Psoas muscle (tissue), 8 donors: ENCODE data around the gene RAD51B. TPM values are rescaled to one million over a fixed set of nuclear protein-coding genes. Genes with fewer than 3 reads are reported as not detected.
"Not testable (repeated sequence)": the region's sequence is repeated elsewhere in the genome, so short reads cannot be mapped to it uniquely, and the experiment has no call there.

ENCODE experiments used
- ATAC-seq, 4 donors: fragments of 200-7000 bp; cut with Tn5 transposase; one replicate each; pipeline ENCODE4 v1.9.1; 2020; ENCODE audit warnings: moderate library complexity in 3 of 4, mild to moderate bottlenecking in 2 of 4
- DNase-seq, 2 donors: peaks; one replicate each; pipeline ENCODE4 v3.0.0-alpha.2; 2020
- H3K27ac ChIP-seq: fragments of 200-600 bp; one replicate; pipeline ENCODE4 v1.8.0; 2022
- H3K27me3 ChIP-seq, 3 donors: fragments of 200-600 bp in 1 of 3; one replicate each; pipeline versions ENCODE4 v1.6.1 to v1.8.0; 2013 to 2022; ENCODE audit warnings: low read length in 2 of 3, mild to moderate bottlenecking in 2 of 3, moderate library complexity in 1 of 3; ENCODE audit not compliant: insufficient read depth in 3 of 3
- H3K36me3 ChIP-seq, 2 donors: fragments of 200-600 bp in 1 of 2; one replicate each; pipeline versions ENCODE4 v1.6.1 to v1.8.0; 2013 to 2022; ENCODE audit warnings: low read depth in 1 of 2, mild to moderate bottlenecking in 1 of 2, moderate library complexity in 1 of 2; ENCODE audit not compliant: insufficient read depth in 1 of 2
- H3K4me1 ChIP-seq: fragments of 200-600 bp; one replicate; pipeline ENCODE4 v1.8.0; 2022
- H3K4me3 ChIP-seq: fragments of 200-600 bp; one replicate; pipeline ENCODE4 v1.8.0; 2022; ENCODE audit warnings: mild to moderate bottlenecking
- H3K9me3 ChIP-seq: fragments of 200-600 bp; one replicate; pipeline ENCODE4 v1.8.0; 2022
- WGBS, 3 donors: extraction: QIAGEN DNeasy Blood & Tissue Kit; methylation state at CpG; one replicate each; pipeline versions ENCODE4 v1.1.6 to v1.1.7; 2013; 5-methylcytosine and 5-hydroxymethylcytosine counted together
- intact Hi-C, 2 donors: fragments of 100-400 bp; cut with DNase I; formaldehyde crosslinking; loops; one replicate each; pipeline versions ENCODE4 v1.11.0 to v1.14.2; 2022
- polyA plus RNA-seq, 3 donors: library from polyadenylated mRNA; stranded (reverse); fragments of 200-250 nt; gene quantifications; one replicate each; pipeline ENCODE4 v1.2.3, GENCODE V29; 2013
- total RNA-seq, 4 donors: library from RNA; stranded (reverse); fragmentation: NEBNext Ultra II Directional in 2 of 4; extraction: Animal tissue kit (Norgen Biotek cat#: 25700) in 2 of 4; gene quantifications; one replicate each; pipeline versions ENCODE4 v1.2.1 to v1.2.4, GENCODE V29; 2021 to 2023
- TF ChIP-seq, protein P1 (sequence below): fragments of 200-600 bp; IDR thresholded peaks from one replicate; pipeline ENCODE4 v1.8.0; 2022; ENCODE audit warnings: antibody characterized with exemption
- donor health status: healthy with polysubstance abuse.
- donor health status: DM: no; HTN: no; CAD: no; lungs with moderate emphysema.
- donor health status: Bipolar disorder and iron deficiency.
- donor health status: healthy.
- donor health status: DM: yes; HTN: yes; CAD: no.
- donor health status: DM: no; HTN: no; CAD: no.
- donor health status: DM: no; HTN: no; CAD: no.
- donor health status: DM: yes; HTN: yes; CAD: no.

RAD51B gene
- total and polyA plus RNA-seq, 7 donors = 0.60 to 7.2 (median 2.2) TPM

DNA sequence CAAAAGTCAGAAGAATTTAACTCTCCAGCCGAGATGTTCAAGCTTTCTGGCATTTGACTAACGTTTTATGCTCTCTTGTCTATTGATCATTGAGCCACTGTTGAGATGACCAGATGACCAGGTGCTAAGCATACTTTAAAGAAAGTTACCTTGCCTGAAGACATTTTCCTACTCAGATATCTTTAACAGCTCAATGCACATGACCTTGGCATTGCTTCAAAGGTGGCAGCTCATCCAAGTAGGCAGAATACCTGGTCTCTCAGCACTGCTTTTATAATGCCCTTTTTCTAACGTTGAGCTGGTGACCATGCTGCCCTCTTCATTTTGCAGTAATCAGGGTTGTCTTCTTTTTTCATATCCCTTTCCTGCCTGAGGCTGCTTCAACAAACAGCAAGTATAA lies 358.1 kb downstream of the RAD51B start:
- no peak for DNase-seq
- H3K4me3 ChIP-seq = no peak overlapping the region
- H3K4me1 ChIP-seq = peaks cover 6% of the 10 kb centered on the region
- 29 to 49% (median 31%) methylated on average over 3 of the region's 3 CpGs for WGBS, 3 donors
- no peak overlapping the region for H3K27ac ChIP-seq
- no peaks in the 10 kb centered on the region for H3K9me3 ChIP-seq
- no peak for ATAC-seq
- no peaks in the 10 kb centered on the region for H3K36me3 ChIP-seq
- intact Hi-C loops = no loop called here
- no peaks in the 10 kb centered on the region for H3K27me3 ChIP-seq
- TF ChIP-seq, protein P1, sequence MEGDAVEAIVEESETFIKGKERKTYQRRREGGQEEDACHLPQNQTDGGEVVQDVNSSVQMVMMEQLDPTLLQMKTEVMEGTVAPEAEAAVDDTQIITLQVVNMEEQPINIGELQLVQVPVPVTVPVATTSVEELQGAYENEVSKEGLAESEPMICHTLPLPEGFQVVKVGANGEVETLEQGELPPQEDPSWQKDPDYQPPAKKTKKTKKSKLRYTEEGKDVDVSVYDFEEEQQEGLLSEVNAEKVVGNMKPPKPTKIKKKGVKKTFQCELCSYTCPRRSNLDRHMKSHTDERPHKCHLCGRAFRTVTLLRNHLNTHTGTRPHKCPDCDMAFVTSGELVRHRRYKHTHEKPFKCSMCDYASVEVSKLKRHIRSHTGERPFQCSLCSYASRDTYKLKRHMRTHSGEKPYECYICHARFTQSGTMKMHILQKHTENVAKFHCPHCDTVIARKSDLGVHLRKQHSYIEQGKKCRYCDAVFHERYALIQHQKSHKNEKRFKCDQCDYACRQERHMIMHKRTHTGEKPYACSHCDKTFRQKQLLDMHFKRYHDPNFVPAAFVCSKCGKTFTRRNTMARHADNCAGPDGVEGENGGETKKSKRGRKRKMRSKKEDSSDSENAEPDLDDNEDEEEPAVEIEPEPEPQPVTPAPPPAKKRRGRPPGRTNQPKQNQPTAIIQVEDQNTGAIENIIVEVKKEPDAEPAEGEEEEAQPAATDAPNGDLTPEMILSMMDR = no peak

DNA sequence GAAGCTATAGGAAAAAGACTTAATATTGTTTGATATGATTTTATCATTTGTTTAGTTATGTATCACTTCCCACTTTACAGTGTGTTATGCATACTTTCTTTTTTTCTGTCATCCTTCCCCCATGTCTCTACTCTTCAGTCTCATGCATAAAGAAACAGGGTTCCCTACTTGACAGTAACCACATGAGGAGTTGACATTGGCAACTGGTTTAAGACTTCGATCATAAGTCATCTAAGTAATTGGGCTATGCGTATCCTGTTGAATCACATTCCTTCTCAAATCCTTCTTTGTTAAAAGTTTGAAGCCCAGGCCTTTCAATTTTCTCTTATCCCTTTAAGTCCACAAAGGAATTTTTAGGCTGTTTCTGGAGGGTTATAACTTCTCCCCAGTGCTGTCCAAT lies 358.7 kb downstream of the RAD51B start:
- WGBS, 3 donors = 73 to 89% (median 79%) methylated on average over 2 of the region's 2 CpGs
- H3K4me3 ChIP-seq = no peak overlapping the region
- ATAC-seq = no peak
- no peaks in the 10 kb centered on the region for H3K27me3 ChIP-seq
- TF ChIP-seq, protein P1 = no peak
- intact Hi-C loops = no loop called here
- no peak for DNase-seq
- H3K4me1 ChIP-seq = peaks cover under 1% of the 10 kb centered on the region
- H3K9me3 ChIP-seq = no peaks in the 10 kb centered on the region
- no peak overlapping the region for H3K27ac ChIP-seq
- no peaks in the 10 kb centered on the region for H3K36me3 ChIP-seq

DNA sequence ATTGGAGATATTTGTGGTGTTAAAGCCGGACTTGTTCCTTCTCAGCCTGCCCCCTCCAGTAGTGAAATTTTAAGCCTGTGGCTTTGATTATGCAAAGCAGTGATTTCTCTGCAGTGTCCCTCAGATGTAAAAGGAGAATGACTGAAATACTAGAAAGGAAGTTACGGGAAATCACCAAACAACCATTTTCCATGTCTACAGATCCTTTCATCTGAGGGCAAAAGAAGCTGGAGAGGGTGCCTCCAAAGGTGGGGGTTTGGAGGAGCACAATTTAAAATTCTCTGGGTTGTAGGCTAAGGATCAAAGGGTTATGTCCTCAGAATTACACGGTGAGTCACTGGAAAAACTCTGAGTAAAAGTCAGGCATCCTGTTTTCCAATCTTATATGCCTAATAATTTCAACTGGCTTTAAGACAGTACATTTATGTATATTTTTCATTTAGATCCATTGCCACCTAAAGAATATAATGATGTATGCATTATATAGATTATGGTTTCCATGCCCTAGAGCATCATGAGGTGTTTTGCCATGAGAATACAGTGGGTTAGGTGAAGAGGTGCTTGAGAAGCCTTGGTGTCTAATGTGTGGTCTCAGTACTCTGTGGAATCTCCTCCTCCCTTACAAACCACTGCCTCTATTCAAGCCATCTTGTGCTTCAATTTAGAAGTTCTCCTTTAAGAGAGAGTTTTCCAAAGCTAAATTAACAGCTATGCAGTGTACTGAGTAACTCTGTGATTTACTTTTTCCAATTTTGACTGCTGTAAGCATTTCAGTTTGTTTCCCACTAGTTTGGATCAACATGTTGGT lies 362.1 kb downstream of the RAD51B start:
- no peak overlapping the region for H3K27ac ChIP-seq
- 67 to 73% (median 69%) methylated on average over 3 of the region's 3 CpGs for WGBS, 3 donors
- TF ChIP-seq, protein P1 = no peak
- no peaks in the 10 kb centered on the region for H3K9me3 ChIP-seq
- no peaks in the 10 kb centered on the region for H3K4me1 ChIP-seq
- H3K36me3 ChIP-seq = no peaks in the 10 kb centered on the region
- no peak for DNase-seq
- intact Hi-C loops = no loop called here
- no peaks in the 10 kb centered on the region for H3K27me3 ChIP-seq
- ATAC-seq = no peak
- no peak overlapping the region for H3K4me3 ChIP-seq

- no peaks in the 10 kb centered on the region for H3K4me1 ChIP-seq
- H3K27me3 ChIP-seq = no peaks in the 10 kb centered on the region
- DNase-seq (no peak), ATAC-seq (no peak)
- no peak overlapping the region for H3K4me3 ChIP-seq
- 93 to 95% (median 94%) methylated on average over 5 of the region's 5 CpGs for WGBS, 3 donors
- intact Hi-C loops = no loop called here
- no peak overlapping the region for H3K27ac ChIP-seq
- H3K36me3 ChIP-seq = no peaks in the 10 kb centered on the region
- no peaks in the 10 kb centered on the region for H3K9me3 ChIP-seq
- TF ChIP-seq, protein P1 = no peak
Measured at GRCh38 chr14:68182492-68182891, 362.9 kb downstream of the RAD51B start.

DNA sequence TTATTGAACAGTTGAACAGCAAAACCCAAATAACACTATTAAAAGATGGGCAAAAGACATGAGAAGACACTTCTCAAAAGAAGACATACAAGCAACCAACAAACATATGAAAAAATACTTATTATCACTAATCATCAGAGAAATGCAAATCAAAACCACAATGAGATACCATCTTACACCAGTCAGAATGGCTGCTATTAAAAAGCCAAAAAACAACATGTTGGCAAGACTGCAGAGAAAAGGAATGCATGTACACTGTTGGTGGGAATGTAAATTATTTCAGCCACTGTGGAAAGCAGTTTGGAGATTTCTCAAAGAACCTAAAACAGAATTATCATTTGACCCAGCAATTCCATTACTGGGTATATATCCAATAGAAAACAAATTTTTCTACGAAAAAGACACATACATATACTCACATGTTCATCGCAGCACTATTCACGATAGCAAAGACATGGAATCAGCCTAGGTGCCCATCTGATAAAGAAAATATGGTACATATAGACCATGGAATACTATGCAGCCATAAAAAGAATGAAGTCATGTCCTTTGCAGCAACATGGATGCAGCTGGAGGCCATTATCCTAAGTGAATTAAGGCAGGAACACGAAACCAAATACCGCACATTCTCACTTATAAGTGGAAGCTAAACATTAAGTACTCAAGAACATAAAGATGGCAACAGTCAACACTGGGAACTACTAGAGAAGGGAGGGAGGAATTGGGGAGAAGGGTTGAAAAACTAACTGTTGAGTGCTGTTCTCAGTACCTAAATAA lies 367.1 kb downstream of the RAD51B start:
- H3K27ac ChIP-seq, H3K4me3 ChIP-seq, H3K9me3 ChIP-seq, intact Hi-C loops, ATAC-seq, H3K36me3 ChIP-seq, H3K27me3 ChIP-seq, H3K4me1 ChIP-seq, DNase-seq: not testable (repeated sequence)
- WGBS, 3 donors = 98% methylated on average over 5 of the region's 5 CpGs
